ENCODE data around the gene PMS2. TPM values are rescaled to one million over a fixed set of nuclear protein-coding genes. Genes with fewer than 3 reads are reported as not detected.
A peak's percentile ranks its signal among the peaks of the same experiment; 100 is the strongest.
"Not testable (repeated sequence)": the region's sequence is repeated elsewhere in the genome, so short reads cannot be mapped to it uniquely, and the experiment has no call there.

PMS2 gene
- polyA plus RNA-seq, 2 of the 4 experiments (the other 2 are of a cell fraction), result 14.7 to 19.9 TPM

DNA sequence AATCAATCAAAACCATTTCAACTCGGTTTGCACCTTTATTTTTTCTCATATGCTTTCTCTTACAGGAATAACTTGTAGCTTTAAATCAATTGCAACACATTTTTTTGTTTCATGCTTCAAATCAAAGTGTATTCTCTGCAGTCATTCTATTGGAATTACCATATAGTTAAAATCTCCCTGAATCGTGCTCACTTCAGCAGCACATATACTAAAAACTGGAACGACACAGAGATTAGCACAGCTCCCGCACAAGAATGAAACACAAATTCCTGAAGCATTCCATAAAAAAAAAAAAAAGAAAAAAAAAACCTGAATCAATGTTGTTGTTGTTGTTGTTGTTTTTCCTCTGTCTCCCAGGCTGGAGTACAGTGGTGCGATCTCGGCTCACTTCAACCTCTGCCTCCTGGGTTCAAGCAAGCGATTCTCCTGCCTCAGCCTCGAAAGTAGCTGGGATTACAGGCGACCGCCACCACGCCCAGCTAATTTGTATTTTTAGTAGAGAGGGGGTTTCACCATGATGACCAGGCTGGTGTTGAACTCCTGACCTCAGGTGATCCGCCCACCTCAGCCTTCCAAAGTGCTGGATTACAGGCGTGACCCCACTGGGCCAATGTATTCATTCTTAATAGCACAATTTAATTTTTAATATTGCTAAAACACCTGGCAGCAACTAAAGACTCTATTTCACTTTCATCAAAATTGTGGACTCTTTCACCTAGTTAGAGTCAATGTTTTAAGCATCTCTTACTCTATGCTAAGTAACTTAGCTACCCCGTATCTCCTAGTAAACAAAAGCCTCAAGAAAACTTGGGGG lies 48.7 kb upstream of the PMS2 start:
- no peak for FAIRE-seq
- Histone ChIP-seq H3K4me2 (peak overlapping the region; percentile 90), H3K27ac (peak overlapping the region; percentile 96 to 98), H3K9me3 (no peaks in the 10 kb centered on the region), H3K4me1 (peaks cover 29% of the 10 kb centered on the region), H3K4me3 (peak overlapping the region; percentile 90)
- WGBS (ENCODE audit: missing lambda C conversion rate), result 36% methylated on average over 14 of the region's 14 CpGs
- no peak for DNase-seq (ENCODE audit: low read depth in 1 of 2, low spot score in 1 of 2)
- POLR2A ChIA-PET, result interaction anchor here (0.6 to 1.0 kb wide), 2 partner anchors 19 to 248 kb away, joined by 3 to 4 read pairs; no protein-coding TSS in a partner anchor
- TF ChIP-seq, protein P1, sequence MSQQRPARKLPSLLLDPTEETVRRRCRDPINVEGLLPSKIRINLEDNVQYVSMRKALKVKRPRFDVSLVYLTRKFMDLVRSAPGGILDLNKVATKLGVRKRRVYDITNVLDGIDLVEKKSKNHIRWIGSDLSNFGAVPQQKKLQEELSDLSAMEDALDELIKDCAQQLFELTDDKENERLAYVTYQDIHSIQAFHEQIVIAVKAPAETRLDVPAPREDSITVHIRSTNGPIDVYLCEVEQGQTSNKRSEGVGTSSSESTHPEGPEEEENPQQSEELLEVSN (IDR thresholded peaks at IDR 0.05; ENCODE audit: borderline replicate concordance, low read depth), result no peak
- TF ChIP-seq, protein P2, sequence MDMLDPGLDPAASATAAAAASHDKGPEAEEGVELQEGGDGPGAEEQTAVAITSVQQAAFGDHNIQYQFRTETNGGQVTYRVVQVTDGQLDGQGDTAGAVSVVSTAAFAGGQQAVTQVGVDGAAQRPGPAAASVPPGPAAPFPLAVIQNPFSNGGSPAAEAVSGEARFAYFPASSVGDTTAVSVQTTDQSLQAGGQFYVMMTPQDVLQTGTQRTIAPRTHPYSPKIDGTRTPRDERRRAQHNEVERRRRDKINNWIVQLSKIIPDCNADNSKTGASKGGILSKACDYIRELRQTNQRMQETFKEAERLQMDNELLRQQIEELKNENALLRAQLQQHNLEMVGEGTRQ (IDR thresholded peaks at IDR 0.05), result no peak
- TF ChIP-seq HOXB13 (CRISPR knock-in tag; IDR thresholded peaks at IDR 0.05; ENCODE audit: low read depth) (no peak), KDM5A (IDR thresholded peaks at IDR 0.05) (no peak), EHMT2 (IDR thresholded peaks at IDR 0.05; ENCODE audit: low read depth) (no peak), JUN (IDR thresholded peaks at IDR 0.05) (no peak), CHD2 (IDR thresholded peaks at IDR 0.05; ENCODE audit: low read length, partially characterized antibody) (no peak), TP53 (CRISPR knock-in tag; IDR thresholded peaks at IDR 0.05) (no peak), NFE2L2 (conservative IDR thresholded peaks at IDR 0.05; ENCODE audit: low read length) (no peak), HOXB5 (CRISPR knock-in tag; IDR thresholded peaks at IDR 0.05) (no peak), PHF8 (IDR thresholded peaks at IDR 0.05; ENCODE audit: borderline replicate concordance, low read depth) (no peak), MAFK (IDR thresholded peaks at IDR 0.05; ENCODE audit: partially characterized antibody) (no peak), KDM1A (IDR thresholded peaks at IDR 0.05; ENCODE audit: low read depth) (no peak), FOXS1 (CRISPR knock-in tag; IDR thresholded peaks at IDR 0.05) (no peak), CBX8 (IDR thresholded peaks at IDR 0.05) (no peak), SREBF2 (IDR thresholded peaks at IDR 0.05) (no peak)
- TF ChIP-seq, protein P3, sequence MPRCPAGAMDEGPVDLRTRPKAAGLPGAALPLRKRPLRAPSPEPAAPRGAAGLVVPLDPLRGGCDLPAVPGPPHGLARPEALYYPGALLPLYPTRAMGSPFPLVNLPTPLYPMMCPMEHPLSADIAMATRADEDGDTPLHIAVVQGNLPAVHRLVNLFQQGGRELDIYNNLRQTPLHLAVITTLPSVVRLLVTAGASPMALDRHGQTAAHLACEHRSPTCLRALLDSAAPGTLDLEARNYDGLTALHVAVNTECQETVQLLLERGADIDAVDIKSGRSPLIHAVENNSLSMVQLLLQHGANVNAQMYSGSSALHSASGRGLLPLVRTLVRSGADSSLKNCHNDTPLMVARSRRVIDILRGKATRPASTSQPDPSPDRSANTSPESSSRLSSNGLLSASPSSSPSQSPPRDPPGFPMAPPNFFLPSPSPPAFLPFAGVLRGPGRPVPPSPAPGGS (IDR thresholded peaks at IDR 0.05), result no peak
- TF ChIP-seq, protein P4, sequence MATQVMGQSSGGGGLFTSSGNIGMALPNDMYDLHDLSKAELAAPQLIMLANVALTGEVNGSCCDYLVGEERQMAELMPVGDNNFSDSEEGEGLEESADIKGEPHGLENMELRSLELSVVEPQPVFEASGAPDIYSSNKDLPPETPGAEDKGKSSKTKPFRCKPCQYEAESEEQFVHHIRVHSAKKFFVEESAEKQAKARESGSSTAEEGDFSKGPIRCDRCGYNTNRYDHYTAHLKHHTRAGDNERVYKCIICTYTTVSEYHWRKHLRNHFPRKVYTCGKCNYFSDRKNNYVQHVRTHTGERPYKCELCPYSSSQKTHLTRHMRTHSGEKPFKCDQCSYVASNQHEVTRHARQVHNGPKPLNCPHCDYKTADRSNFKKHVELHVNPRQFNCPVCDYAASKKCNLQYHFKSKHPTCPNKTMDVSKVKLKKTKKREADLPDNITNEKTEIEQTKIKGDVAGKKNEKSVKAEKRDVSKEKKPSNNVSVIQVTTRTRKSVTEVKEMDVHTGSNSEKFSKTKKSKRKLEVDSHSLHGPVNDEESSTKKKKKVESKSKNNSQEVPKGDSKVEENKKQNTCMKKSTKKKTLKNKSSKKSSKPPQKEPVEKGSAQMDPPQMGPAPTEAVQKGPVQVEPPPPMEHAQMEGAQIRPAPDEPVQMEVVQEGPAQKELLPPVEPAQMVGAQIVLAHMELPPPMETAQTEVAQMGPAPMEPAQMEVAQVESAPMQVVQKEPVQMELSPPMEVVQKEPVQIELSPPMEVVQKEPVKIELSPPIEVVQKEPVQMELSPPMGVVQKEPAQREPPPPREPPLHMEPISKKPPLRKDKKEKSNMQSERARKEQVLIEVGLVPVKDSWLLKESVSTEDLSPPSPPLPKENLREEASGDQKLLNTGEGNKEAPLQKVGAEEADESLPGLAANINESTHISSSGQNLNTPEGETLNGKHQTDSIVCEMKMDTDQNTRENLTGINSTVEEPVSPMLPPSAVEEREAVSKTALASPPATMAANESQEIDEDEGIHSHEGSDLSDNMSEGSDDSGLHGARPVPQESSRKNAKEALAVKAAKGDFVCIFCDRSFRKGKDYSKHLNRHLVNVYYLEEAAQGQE (IDR thresholded peaks at IDR 0.05), result no peak
- no peak for ATAC-seq
- CTCF ChIA-PET, result interaction anchor here (0.5 to 1.8 kb wide), 4 partner anchors 16 to 60 kb away, joined by 3 to 6 read pairs (median 4); no protein-coding TSS in a partner anchor

- ChIA-PET CTCF (interaction anchor here (0.6 to 1.8 kb wide), 4 partner anchors 23 to 200 kb away, joined by 3 to 6 read pairs (median 5); no protein-coding TSS in a partner anchor), POLR2A (interaction anchor here (0.6 kb wide), 1 partner anchor 249 kb away, joined by 4 read pairs; no protein-coding TSS in a partner anchor)
- Histone ChIP-seq H3K9me3 (no peaks in the 10 kb centered on the region), H3K4me1 (peaks cover 29% of the 10 kb centered on the region), H3K27ac (0 out of 6 replicates have a peak overlapping the region, but pooled peaks of 1 of the 2 experiments have one; percentile 27), H3K4me2 (peak overlapping the region; percentile 90), H3K4me3 (no peak overlapping the region)
- DNase-seq (ENCODE audit: low read depth in 1 of 2, low spot score in 1 of 2), result no peak
- TF ChIP-seq EHF (CRISPR knock-in tag; IDR thresholded peaks at IDR 0.05) (no peak), HDAC2 (IDR thresholded peaks at IDR 0.05) (no peak), ZC3H11A (IDR thresholded peaks at IDR 0.05) (no peak), JUNB (IDR thresholded peaks at IDR 0.05) (no peak), RARB (CRISPR knock-in tag; IDR thresholded peaks at IDR 0.05) (no peak), CEBPB (IDR thresholded peaks at IDR 0.05) (no peak), POLR2A (IDR thresholded peaks at IDR 0.05; ENCODE audit: low read length) (no peak), NFE2L2 (conservative IDR thresholded peaks at IDR 0.05; ENCODE audit: low read length) (no peak), MAZ (IDR thresholded peaks at IDR 0.05; ENCODE audit: borderline replicate concordance, low read depth, low read length) (no peak)
- TF ChIP-seq, protein P3 (IDR thresholded peaks at IDR 0.05), result no peak
- FAIRE-seq, result no peak
- 89% methylated on average over 1 of the region's 1 CpG for WGBS (ENCODE audit: missing lambda C conversion rate)
- no peak for ATAC-seq
These were observed 47.8 kb upstream of the PMS2 start for GRCh38 chr7:6056616-6057015.

DNA sequence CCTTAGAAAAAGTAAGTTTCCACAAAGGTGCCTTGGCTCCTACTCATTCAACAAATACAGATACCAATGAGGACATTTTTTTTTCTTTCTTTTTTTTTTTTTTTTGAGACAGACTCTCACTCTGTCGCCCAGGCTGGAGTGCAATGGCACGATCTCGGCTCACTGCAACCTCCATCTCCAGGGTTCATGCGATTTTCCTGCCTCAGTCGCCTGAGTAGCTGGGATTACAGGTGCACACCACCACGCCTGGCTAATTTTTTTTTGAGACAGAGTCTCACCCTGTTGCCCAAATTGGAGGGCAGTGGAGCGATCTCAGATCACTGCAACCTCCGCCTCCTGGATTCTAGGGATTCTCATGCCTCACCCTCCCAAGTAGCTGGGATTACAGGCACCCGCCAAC lies 42.3 kb upstream of the PMS2 start:
- CTCF ChIA-PET, result interaction anchor here (1.2 to 1.6 kb wide), 2 partner anchors 26 to 194 kb away, joined by 3 to 5 read pairs; no protein-coding TSS in a partner anchor
- H3K4me3 ChIP-seq; POLR2A ChIA-PET; H3K27ac ChIP-seq; H3K9me3 ChIP-seq; ATAC-seq; DNase-seq (ENCODE audit: low read depth in 1 of 2, low spot score in 1 of 2); FAIRE-seq: not testable (repeated sequence)
- Histone ChIP-seq H3K4me2 (peak overlapping the region; percentile 3; the same call in 1 of the 3 replicates), H3K4me1 (peaks cover 26% of the 10 kb centered on the region)
- 89% methylated on average over 9 of the region's 9 CpGs for WGBS (ENCODE audit: missing lambda C conversion rate)

All from A549 (cell line).